GM18526 (cell line): ENCODE results near the gene CCDC68.

ENCODE experiments used
- POLR2A ChIP-seq: IDR thresholded peaks from 3 replicates; pipeline ENCODE4 v1.6.1; 2011; ENCODE audit not compliant: insufficient read length; ENCODE audit errors: extremely low read depth

The CCDC68 gene

GRCh38 chr18:54878659-54879358, 80.5 kb downstream of the CCDC68 start:
- TF ChIP-seq POLR2A: no peak

GRCh38 chr18:54878159-54878622, 81.1 kb downstream of the CCDC68 start:
- no peak for TF ChIP-seq POLR2A

GRCh38 chr18:54877076-54877475, 82.2 kb downstream of the CCDC68 start:
- TF ChIP-seq POLR2A: no peak

- no peak for TF ChIP-seq POLR2A
These were observed 84.2 kb downstream of the CCDC68 start for GRCh38 chr18:54875063-54875462.

GRCh38 chr18:54873884-54874255, 85.4 kb downstream of the CCDC68 start:
- TF ChIP-seq POLR2A: no peak

- TF ChIP-seq POLR2A: no peak
These were observed 86.6 kb downstream of the CCDC68 start for GRCh38 chr18:54872681-54873080.

- no peak for TF ChIP-seq POLR2A
These were observed 88.0 kb downstream of the CCDC68 start for GRCh38 chr18:54871231-54871630.

GRCh38 chr18:54867131-54867530, 92.1 kb downstream of the CCDC68 start:
- TF ChIP-seq POLR2A: no peak

GRCh38 chr18:54860941-54861340, 98.3 kb downstream of the CCDC68 start:
- no peak for TF ChIP-seq POLR2A

- no peak for TF ChIP-seq POLR2A
These were observed 99.4 kb downstream of the CCDC68 start for GRCh38 chr18:54859667-54860421.

- no peak for TF ChIP-seq POLR2A
These were observed 101.8 kb downstream of the CCDC68 start for GRCh38 chr18:54857499-54857898.

- no peak for TF ChIP-seq POLR2A
These were observed 103.1 kb downstream of the CCDC68 start for GRCh38 chr18:54856105-54856646.

- no peak for TF ChIP-seq POLR2A
These were observed 106.2 kb downstream of the CCDC68 start for GRCh38 chr18:54852780-54853675.
